Neutrophil (primary cell): ENCODE measurements around the gene GJB2.

Source experiments
- H3K27ac ChIP-seq: fragments of 200-600 bp; sonication (generic); 2 replicates; pipeline ENCODE4 v1.5.1; 2016; ENCODE audit warnings: mild to moderate bottlenecking, moderate library complexity
- H3K27me3 ChIP-seq: fragments of 200-600 bp; sonication (generic); 2 replicates; pipeline ENCODE4 v1.6.0; 2016; ENCODE audit warnings: mild to moderate bottlenecking
- H3K36me3 ChIP-seq: fragments of 200-600 bp; sonication (generic); 2 replicates; pipeline ENCODE4 v1.5.1; 2017
- H3K4me1 ChIP-seq, 2 experiments: fragments of 200-600 bp in 1 of 2; sonication (generic) in 1 of 2; 1 replicate in 1 of 2; 2 replicates in 1 of 2; pipeline versions ENCODE4 v1.5.1 to v1.6.1; 2013 to 2016; ENCODE audit warnings: low read depth in 1 of 2, low read length in 1 of 2, mild to moderate bottlenecking in 1 of 2, moderate library complexity in 1 of 2; ENCODE audit not compliant: control insufficient read depth in 1 of 2, insufficient read depth in 1 of 2
- H3K4me3 ChIP-seq, 2 experiments: fragments of 200-600 bp in 1 of 2; sonication (generic) in 1 of 2; 1 replicate in 1 of 2; 2 replicates in 1 of 2; pipeline ENCODE4 v1.5.1; 2013 to 2016; ENCODE audit warnings: low read depth in 1 of 2, low read length in 1 of 2, mild to moderate bottlenecking in 1 of 2, moderate library complexity in 1 of 2
- H3K9me3 ChIP-seq: fragments of 200-600 bp; sonication (generic); 2 replicates; pipeline ENCODE4 v1.5.1; 2016
- CTCF ChIP-seq: fragments of 200-600 bp; sonication (generic); IDR thresholded peaks from 2 replicates; pipeline ENCODE4 v1.5.1; 2016; ENCODE audit warnings: antibody characterized with exemption

GJB2 gene

GRCh38 chr13:20148501-20149183 is 44.1 kb downstream of the GJB2 start:
- no peak for TF ChIP-seq CTCF
- H3K4me3 ChIP-seq: no peak overlapping the region
- no peaks in the 10 kb centered on the region for H3K4me1 ChIP-seq
- no peak overlapping the region for H3K27ac ChIP-seq
- H3K36me3 ChIP-seq: no peaks in the 10 kb centered on the region
- no peaks in the 10 kb centered on the region for H3K9me3 ChIP-seq
- H3K27me3 ChIP-seq: peaks cover 81% of the 10 kb centered on the region

DNA sequence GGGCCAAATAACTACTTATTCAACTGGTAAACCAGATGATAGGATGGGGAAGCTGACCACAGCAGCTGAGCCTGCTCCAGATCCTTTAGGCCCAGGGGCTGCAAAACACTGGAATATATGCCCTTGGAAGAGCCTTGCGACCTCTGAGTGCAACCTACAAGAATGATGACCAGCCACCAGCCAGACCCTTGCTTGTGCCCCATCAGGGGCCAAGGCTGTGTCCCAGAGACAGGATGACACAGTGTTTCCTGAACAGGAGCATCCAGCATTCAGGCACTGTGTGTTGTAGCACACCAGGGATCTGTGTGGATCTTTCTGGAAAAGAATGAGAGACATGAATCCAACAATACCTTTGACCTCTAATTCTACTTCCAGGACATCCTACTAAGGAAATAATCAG is 46.4 kb downstream of the GJB2 start:
- Histone ChIP-seq H3K4me3 (no peak overlapping the region), H3K36me3 (no peaks in the 10 kb centered on the region), H3K9me3 (no peaks in the 10 kb centered on the region), H3K27me3 (peaks cover 84% of the 10 kb centered on the region), H3K27ac (no peak overlapping the region), H3K4me1 (no peaks in the 10 kb centered on the region)
- no peak for TF ChIP-seq CTCF

GRCh38 chr13:20145521-20145920 is 47.2 kb downstream of the GJB2 start:
- no peaks in the 10 kb centered on the region for H3K36me3 ChIP-seq
- H3K27ac ChIP-seq: no peak overlapping the region
- no peak overlapping the region for H3K4me3 ChIP-seq
- H3K9me3 ChIP-seq: no peaks in the 10 kb centered on the region
- TF ChIP-seq CTCF: no peak
- H3K4me1 ChIP-seq: no peaks in the 10 kb centered on the region
- peaks cover 92% of the 10 kb centered on the region for H3K27me3 ChIP-seq

GRCh38 chr13:20144141-20144850 is 48.4 kb downstream of the GJB2 start:
- no peaks in the 10 kb centered on the region for H3K36me3 ChIP-seq
- H3K4me1 ChIP-seq: no peaks in the 10 kb centered on the region
- peaks cover 97% of the 10 kb centered on the region for H3K27me3 ChIP-seq
- no peak for TF ChIP-seq CTCF
- H3K27ac ChIP-seq: no peak overlapping the region
- H3K9me3 ChIP-seq: no peaks in the 10 kb centered on the region
- no peak overlapping the region for H3K4me3 ChIP-seq

- H3K9me3 ChIP-seq: no peaks in the 10 kb centered on the region
- H3K27ac ChIP-seq: no peak overlapping the region
- H3K4me3 ChIP-seq: no peak overlapping the region
- H3K4me1 ChIP-seq: no peaks in the 10 kb centered on the region
- no peaks in the 10 kb centered on the region for H3K36me3 ChIP-seq
- TF ChIP-seq CTCF: no peak
- H3K27me3 ChIP-seq: peaks cover 98% of the 10 kb centered on the region
Measured at GRCh38 chr13:20142927-20143480, 49.7 kb downstream of the GJB2 start.
